WERI-Rb-1 (cell line): ENCODE results near the gene LY6G6D.
A peak's percentile ranks its signal among the peaks of the same experiment; 100 is the strongest.

ENCODE experiments used
- DNase-seq: peaks from one replicate; pipeline ENCODE4 v3.0.0-alpha.2; 2020
- H3K27ac ChIP-seq: fragments of 250-450 bp; sonication (Bioruptor Pico); 2 replicates; pipeline ENCODE4 v1.5.1; 2020; ENCODE audit warnings: mild to moderate bottlenecking, moderate library complexity
- H3K27me3 ChIP-seq: fragments of 250-450 bp; sonication (Bioruptor Pico); 2 replicates; pipeline ENCODE4 v1.5.1; 2021; ENCODE audit warnings: mild to moderate bottlenecking, low read depth, moderate library complexity; ENCODE audit not compliant: insufficient read depth, severe bottlenecking
- H3K36me3 ChIP-seq: fragments of 250-450 bp; sonication (Bioruptor Pico); 2 replicates; pipeline ENCODE4 v1.5.1; 2020; ENCODE audit warnings: mild to moderate bottlenecking, moderate library complexity
- H3K4me3 ChIP-seq: 2 replicates; pipeline ENCODE4 v1.5.1; 2011; ENCODE audit warnings: low read depth, mild to moderate bottlenecking, control low read depth, low read length
- H3K9me3 ChIP-seq: fragments of 250-450 bp; sonication (Bioruptor Pico); 2 replicates; pipeline ENCODE4 v1.5.1; 2021; ENCODE audit warnings: mild to moderate bottlenecking, moderate library complexity; ENCODE audit not compliant: severe bottlenecking
- TF ChIP-seq, protein P1 (sequence below): IDR thresholded peaks from 2 replicates; pipeline ENCODE4 v1.5.1; 2011; ENCODE audit warnings: low read depth, mild to moderate bottlenecking, control low read depth, inconsistent platforms, low read length

LY6G6D gene

DNA sequence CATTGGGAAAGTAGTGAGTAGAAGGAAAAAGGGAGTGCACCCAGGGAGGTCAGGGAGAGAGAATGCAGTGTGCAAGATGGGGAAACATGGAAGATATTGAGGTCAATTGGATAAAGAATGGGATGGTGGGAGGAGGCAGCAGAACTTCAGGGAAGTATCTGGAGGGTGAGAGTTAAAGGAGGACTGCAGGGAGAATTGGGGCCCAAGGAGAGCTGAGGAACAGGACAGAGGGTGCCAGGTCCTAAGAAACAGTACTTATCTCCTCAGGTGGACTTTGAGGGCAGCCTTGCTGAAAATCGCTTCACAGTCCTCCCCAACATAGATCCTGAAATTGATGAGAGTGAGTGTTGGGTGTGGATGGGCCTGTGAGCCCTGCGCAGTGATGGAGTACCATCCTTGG is 43.1 kb downstream of the LY6G6D start:
- H3K27ac ChIP-seq = no peak overlapping the region
- H3K36me3 ChIP-seq = no peaks in the 10 kb centered on the region
- peaks cover 6% of the 10 kb centered on the region for H3K9me3 ChIP-seq
- TF ChIP-seq, protein P1, sequence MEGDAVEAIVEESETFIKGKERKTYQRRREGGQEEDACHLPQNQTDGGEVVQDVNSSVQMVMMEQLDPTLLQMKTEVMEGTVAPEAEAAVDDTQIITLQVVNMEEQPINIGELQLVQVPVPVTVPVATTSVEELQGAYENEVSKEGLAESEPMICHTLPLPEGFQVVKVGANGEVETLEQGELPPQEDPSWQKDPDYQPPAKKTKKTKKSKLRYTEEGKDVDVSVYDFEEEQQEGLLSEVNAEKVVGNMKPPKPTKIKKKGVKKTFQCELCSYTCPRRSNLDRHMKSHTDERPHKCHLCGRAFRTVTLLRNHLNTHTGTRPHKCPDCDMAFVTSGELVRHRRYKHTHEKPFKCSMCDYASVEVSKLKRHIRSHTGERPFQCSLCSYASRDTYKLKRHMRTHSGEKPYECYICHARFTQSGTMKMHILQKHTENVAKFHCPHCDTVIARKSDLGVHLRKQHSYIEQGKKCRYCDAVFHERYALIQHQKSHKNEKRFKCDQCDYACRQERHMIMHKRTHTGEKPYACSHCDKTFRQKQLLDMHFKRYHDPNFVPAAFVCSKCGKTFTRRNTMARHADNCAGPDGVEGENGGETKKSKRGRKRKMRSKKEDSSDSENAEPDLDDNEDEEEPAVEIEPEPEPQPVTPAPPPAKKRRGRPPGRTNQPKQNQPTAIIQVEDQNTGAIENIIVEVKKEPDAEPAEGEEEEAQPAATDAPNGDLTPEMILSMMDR = no peak
- no peak overlapping the region for H3K4me3 ChIP-seq
- DNase-seq = no peak
- H3K27me3 ChIP-seq = no peaks in the 10 kb centered on the region

DNA sequence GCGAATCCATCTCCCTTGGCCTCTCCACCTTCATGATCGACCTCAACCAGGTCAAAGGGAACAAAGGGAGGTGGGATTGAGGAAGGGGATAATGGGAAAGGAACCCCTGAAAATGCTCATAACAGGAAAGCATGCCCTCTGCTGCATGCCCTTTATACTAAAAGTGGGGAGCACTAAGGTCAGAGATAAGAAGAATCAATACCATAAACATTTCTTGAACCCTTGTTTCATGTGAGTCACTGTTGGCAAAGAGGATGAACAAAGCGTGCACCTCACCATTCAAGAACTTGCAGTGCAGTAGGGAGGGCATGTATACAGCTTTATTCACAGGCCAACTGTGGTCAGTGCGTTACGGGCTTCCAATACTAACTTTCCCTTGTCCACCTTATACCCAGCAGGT is 45.6 kb downstream of the LY6G6D start:
- Histone ChIP-seq H3K9me3 (peaks cover 7% of the 10 kb centered on the region), H3K27me3 (no peaks in the 10 kb centered on the region), H3K27ac (no peak overlapping the region), H3K36me3 (no peaks in the 10 kb centered on the region), H3K4me3 (no peak overlapping the region)
- DNase-seq = no peak
- TF ChIP-seq, protein P1 = peak; percentile 31; the same call in 1 of the 2 replicates

DNA sequence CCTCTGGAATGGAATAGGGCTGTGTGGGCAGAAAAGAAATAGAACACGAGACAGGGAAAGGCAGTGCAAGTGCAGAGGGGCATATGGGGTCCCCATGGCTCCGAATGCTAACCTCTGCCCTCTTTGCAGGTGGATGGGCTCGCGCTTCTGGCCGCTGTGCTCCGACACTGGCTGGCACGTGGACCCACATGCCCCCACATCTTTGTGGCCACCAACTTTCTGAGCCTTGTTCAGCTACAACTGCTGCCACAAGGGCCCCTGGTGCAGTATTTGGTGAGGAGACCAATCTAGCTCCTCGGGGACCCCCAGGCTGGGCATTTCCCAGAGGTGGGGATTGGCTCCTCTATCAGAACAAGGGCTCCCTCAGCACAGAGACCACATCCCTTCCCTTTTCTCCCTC is 46.2 kb downstream of the LY6G6D start:
- no peaks in the 10 kb centered on the region for H3K27me3 ChIP-seq
- H3K36me3 ChIP-seq = no peaks in the 10 kb centered on the region
- H3K27ac ChIP-seq = no peak overlapping the region
- H3K4me3 ChIP-seq = no peak overlapping the region
- no peak for DNase-seq
- H3K9me3 ChIP-seq = peaks cover 7% of the 10 kb centered on the region
- TF ChIP-seq, protein P1 = no peak

DNA sequence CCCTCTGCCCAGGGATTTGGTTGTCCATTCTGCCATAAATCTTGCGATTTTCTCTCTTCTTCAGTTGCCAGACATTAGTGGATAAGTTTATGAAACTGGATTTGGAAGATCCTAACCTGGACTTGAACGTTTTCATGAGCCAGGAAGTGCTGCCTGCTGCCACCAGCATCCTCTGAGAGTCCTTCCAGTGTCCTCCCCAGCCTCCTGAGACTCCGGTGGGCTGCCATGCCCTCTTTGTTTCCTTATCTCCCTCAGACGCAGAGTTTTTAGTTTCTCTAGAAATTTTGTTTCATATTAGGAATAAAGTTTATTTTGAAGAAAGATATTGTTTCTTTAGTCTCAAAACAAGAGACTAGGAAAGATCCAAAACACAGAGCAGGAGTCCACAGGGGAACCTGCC is 47.2 kb downstream of the LY6G6D start, which contains the start of gene SAPCD1:
Gene SAPCD1 (plus strand): TSS at position 301 of the 400 bp plus-strand sequence. CDS start 399 bp downstream, outside the sequence.
- peaks cover 7% of the 10 kb centered on the region for H3K9me3 ChIP-seq
- TF ChIP-seq, protein P1 = no peak
- no peak for DNase-seq
- no peak within 1 kb of the TSS for H3K4me3 ChIP-seq
- no peaks in the 10 kb centered on the region for H3K36me3 ChIP-seq
- no peaks in the 10 kb centered on the region for H3K27me3 ChIP-seq
- peak within 1 kb of the TSS; percentile 8; the same call in 1 of the 2 replicates for H3K27ac ChIP-seq

DNA sequence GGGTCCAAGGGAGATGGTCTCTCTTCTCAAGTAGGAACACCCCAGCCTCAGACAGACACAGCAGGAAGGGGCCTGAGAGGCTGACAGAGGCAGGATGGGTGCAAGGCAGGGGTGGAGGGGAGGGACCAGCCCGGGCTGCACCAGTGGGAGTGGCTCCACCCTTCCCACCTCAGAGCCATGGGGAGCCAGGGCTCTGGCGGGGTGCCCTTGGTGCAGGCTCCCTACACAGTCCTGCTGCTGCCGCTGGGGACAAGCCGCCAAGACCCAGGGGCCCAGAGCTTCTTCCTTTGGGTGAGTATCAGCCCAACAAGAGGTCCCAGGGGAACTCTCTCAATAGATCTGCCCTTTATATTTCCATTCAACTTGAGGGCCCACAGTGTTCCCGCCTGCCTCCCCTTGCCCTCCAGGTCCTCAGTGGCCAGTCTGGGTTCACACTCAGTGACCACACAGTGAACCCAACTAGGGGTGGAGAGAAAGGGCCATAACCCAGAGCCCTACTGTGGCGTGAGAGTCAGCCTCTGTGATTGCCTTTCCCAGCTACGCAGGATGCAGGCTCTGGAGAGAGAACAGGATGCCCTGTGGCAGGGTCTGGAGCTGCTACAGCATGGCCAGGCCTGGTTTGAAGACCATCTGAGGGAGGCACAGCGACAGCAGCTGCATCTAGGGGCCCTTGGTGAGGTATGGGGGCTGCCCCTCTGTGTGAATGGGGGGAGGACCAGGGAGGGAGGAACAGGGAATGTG is 47.9 kb downstream of the LY6G6D start:
- H3K36me3 ChIP-seq = no peaks in the 10 kb centered on the region

More for the DNA sequence above, 47.9 kb downstream of the LY6G6D start:
- no peak for DNase-seq
- H3K4me3 ChIP-seq = no peak overlapping the region
- no peaks in the 10 kb centered on the region for H3K27me3 ChIP-seq
- TF ChIP-seq, protein P1 = no peak
- peak overlapping the region; percentile 8; the same call in 1 of the 2 replicates for H3K27ac ChIP-seq
- peaks cover 7% of the 10 kb centered on the region for H3K9me3 ChIP-seq
